MM.1S (cell line): ENCODE measurements around the gene TM9SF4.

Source experiments
- CTCF ChIP-seq: fragments of 300-600 bp; sonication (generic); IDR thresholded peaks from 2 replicates; pipeline ENCODE4 v1.5.1; 2016; ENCODE audit warnings: antibody characterized with exemption, low read length, mixed read lengths
- EZH2phosphoT487 ChIP-seq: fragments of 300-600 bp; sonication (generic); IDR thresholded peaks from 2 replicates; pipeline ENCODE4 v1.6.1; 2018; ENCODE audit warnings: antibody characterized with exemption, low read length

- TF ChIP-seq CTCF (no peak), EZH2phosphoT487 (no peak)
Measured at GRCh38 chr20:32160341-32160740, 50.8 kb downstream of the TM9SF4 start.
